Bone marrow (tissue), 2 donors: Measurements from ENCODE around the gene KIF23.

Source experiments
- DNase-seq, 2 donors: peaks; one replicate each; lab custom pipeline; 2025; lab: John Stamatoyannopoulos, UW

The KIF23 gene

GRCh38 chr15:69394556-69395282 lies 19.4 kb upstream of the KIF23 start:
- peak; percentile 61 to 67 for DNase-seq

DNA sequence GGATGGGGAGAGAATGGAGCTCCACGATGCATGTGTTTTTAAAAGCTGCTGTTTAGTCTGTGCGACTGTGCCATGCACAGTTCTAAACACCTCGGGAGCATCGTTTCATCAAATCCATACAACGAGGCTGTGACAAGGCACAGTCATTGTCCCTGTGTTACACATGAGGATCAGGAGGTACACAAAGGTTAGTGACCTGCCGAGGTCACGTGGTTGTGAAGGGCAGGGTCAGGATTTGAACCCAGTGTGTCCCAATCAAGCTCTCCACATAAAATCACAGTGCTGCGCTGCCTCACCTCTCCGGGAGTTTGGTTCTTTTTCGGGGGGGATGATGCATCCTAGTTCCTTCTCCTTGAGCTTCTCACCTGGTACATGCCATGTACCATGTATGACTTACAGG lies 18.7 kb upstream of the KIF23 start:
- DNase-seq: no peak

DNA sequence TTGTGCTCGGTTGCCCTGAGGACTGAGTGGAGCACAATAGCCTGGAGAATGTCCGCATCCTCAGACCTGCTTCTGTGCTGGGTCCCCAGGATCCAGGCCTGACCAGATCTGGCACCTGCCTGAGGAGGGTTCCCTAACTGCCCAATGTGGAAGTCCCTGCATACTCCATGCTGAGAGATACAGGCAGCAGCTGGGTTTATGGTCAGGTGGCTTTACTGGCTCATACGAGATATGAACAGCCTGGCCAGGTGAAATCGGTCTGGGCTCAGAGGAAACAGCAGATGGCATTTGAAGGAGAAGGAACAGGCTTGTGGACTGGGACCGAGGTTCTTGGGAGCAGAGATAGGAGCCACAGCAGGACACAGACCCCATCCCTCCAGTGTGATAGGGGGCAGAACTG lies 18.2 kb upstream of the KIF23 start:
- DNase-seq: no peak

GRCh38 chr15:69398491-69398891 lies 15.7 kb upstream of the KIF23 start:
- peak in 1 of 2 donors; percentile 92 for DNase-seq

DNA sequence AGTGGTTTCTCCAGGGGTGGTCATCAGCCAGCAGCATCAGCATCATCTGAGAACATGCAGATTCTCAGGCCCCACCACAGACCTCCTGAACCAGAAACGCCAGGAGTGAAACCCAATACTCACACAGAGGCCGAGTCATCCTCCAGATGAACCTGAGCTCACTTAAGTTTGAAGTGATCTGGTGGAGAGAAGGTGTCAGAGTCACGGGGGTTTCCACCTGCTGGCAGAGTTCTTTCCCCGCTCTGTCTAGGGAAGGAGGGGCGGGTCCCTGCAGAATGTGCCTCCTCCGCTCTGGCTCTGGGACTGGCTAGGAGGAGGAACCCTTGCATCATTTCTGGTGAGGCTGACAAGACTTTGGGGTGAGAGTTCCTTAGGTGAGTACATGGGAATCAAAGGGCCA lies 13.3 kb upstream of the KIF23 start:
- DNase-seq: no peak

DNA sequence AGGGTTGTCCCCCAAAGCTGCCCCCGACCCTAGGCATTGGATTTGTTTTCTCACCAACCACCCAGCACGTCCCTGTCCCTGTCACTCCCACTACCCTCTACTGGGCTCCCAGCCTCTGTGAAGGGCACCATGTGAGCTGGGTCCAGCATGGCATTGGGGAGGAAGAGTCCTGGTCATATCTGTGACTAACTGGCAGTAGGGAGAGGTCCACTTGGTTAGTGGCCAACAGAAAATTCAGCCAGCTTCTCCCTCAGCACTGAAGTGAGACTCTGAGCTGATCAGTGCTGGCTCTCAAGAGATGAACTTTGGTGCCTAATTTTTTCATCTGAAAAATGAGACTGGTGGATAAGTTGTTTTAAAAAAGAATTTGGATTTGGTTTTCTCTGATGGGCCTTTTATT lies 11.3 kb upstream of the KIF23 start:
- DNase-seq: no peak

DNA sequence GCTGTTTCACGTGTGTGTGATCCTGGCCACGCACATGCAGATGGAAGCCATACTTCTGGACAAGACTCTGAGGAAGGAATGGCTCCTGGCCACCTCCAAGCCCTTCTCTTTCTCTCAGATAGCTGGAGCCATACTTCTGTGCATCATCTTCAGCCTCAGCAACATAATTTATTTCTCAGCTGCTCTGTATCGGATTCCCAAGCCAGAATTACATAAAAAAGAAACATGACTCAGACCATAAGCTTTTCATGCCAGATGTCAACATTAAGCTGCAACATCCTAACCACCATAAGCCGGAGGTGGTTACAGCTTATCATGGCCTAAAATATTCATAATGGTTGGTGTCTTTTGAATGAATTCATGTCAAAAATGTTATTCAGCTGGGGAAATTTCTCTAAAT lies 10.6 kb upstream of the KIF23 start:
- no peak for DNase-seq

DNA sequence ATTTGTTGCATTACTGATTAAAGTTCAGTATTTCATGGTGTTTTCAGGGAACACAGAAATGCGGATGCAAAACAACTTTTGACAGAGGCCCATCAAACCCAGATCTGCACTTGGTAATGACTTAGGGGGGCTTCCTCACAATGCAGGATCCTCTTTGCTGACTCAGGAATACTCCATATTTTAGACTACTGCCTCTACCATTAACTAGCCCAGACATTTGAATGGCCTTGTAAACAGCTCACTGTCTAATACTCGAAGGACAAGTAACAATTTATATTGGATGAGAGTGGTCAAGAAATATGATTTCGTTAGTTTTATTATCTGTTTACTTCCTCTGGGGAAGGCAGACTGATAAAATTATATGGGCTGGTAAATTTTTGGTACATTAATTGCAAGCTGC lies 9.0 kb upstream of the KIF23 start:
- DNase-seq: no peak

DNA sequence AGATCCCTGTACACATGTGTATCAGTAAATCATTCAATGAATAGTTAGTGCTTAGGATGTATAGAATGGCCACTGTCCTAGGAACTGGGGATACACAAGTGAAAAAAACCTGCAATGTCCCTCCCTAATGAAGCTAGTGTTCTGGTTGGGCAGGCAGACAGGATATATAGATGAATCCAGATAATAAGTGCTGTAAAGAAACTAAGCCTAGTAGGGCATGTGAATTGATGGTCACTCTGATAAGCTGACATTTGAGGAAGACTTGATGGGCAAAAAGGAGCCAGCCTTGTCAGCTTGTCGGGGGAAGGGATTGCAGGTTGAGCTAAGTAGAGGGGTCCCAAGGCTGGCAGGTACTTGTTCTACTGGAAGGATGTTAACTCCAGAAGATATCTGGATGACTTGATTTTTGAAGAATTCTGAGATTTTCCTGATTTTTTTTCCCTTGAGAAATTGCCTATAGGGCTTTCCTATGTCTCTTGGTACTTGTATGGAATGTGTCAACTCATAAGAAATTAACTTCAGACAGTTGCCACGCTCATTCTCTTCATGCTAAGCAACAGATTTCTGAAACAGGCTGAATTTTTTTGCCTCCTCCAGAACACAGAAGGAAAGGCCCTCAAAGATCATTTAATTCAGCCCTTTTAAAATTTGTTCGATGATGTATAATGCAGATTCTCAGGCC lies 6.3 kb upstream of the KIF23 start:
- no peak for DNase-seq

DNA sequence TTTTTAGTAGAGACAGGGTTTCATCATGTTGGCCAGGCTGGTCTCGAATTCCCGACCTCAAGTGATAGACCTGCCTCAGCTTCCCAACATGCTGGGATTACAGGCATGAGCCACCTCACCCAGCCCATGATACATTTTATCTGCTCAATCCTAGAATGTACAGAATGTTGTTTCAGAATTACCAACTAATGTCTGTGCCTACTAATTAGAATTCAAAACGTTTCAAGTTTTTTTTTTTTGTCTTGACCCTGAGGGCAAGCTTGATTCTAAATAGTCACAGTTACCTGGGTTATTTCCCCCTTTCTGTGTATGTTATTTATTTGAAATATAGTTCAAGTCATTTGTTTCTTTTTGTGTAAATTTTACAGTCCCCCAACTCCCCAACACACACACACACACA lies 5.3 kb upstream of the KIF23 start:
- DNase-seq: no peak

GRCh38 chr15:69410248-69410874 lies 3.8 kb upstream of the KIF23 start:
- peak in 1 of 2 donors; percentile 51 for DNase-seq

GRCh38 chr15:69412274-69412673 lies 1.9 kb upstream of the KIF23 start:
- no peak for DNase-seq

DNA sequence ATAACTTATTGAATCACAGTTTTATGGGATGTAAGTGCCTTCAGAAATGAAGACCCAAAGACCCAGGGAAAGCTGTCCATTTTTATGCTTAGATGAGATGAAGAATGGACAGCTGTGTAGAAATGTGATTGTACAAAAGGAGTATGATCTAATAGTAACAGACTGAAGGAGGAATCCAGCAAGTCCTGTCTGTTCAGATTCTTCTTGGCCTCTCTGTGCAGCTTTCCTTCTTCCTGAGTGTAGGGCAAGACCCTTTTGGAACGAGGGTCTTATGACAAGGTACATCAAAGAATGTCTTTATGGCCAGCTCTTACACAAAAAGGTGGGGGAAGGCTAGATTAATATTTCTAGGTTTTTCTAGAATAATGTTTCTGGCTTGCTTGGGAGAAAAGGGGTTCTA lies 1.4 kb upstream of the KIF23 start:
- DNase-seq: no peak

GRCh38 chr15:69414701-69415167 lies 585 bp downstream of the KIF23 start:
- no peak for DNase-seq

DNA sequence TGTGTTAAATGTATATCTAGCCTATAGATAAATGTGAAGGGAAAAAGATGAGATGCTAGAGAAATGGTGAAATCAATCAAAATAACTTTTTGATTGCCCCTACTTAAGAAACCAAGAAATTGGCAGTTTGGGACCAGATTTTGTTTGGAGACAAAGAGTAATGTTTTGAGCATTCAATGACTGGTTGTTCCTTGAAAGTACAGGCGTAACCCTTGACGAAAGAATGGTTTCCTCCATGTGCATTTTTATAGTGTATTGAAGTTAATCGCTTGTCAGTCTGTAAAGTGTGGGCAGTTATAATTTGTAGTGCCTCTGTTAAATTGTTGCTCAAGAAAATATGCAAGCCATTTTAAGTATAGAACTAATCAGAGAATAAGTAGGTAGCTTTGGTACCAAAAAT lies 1.2 kb downstream of the KIF23 start:
- DNase-seq: no peak

DNA sequence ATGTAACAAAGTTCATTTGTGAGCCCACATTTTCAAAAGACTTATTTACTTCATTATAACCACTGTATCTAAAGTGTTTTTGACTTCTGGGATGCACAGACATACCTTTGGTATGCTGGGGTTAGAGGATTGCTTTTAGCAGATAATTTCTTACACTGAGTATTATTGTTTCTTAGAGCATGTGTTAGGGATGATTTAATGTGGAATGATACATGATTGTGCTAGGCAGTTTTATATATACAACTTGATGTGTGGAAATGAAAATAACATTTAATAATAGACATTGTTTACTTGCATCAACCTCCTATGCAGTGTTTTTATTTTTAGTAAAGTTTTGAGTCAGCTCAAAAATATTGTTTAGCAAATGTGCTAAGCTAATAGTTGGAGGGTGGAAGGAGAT lies 3.4 kb downstream of the KIF23 start:
- DNase-seq: no peak

DNA sequence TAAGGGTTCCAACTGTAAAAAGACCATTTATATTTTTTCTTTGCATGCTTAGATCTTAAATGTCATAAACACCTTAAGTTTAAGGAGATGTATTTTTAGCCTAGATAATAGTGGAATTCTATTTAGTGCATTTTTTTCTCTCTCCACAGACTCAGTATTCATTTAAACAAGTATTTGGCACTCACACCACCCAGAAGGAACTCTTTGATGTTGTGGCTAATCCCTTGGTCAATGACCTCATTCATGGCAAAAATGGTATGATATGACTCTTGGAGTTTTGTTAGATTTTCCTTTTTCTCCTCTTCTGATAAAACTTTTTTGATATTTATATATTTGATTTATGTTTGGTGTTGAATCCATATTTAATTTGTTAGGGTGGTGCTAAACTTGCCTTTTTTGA lies 7.3 kb downstream of the KIF23 start:
- no peak for DNase-seq

- DNase-seq: no peak
Observed at GRCh38 chr15:69422336-69422895, 8.3 kb downstream of the KIF23 start.

DNA sequence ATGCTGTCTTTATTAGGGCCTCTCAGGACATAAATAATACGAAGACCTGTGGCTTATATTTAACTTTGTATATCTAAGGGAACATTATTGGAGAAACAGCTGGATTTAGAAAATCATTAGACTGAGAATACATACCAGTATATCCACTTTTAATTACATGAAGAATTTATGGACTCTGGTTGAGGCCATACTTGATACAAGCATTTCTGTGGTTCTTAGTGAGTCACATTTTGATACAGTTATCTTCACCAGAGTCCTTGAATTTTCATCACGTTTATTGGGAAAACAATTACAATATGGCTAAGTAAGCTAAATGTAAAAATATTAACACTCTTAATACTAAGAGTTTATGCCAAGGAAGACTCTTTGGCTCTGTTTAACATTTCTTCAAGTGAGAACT lies 9.9 kb downstream of the KIF23 start:
- DNase-seq: no peak

DNA sequence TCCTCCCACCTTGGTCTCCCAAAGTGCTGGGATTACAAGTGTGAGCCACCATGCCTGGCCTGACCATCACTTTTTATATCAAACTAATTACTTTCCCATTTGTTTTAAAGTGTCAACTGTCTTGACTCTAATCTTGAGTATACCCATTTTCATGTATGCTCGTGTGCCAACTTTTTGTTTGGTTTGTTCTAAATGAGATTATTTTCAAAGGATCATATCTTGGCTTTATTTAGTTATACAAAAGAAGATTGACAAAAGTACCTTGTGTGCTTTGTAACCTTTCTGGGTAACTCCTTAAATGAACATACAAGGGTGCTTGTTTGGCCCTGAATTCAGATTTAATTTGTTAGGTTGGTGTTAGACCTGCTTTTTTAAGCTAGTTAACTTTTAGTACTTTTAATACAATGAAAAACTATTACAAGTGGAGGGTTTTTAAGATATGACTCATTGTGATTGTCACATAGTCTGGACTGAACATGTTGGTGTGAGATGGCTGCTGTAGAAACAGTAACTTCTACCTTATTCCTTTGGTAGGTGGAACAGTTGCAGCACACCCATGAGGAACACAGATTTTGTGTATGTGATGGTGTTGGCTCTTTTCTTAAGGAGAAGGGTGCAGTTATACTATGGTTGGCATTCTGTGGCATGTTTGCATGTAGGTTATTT lies 10.7 kb downstream of the KIF23 start:
- DNase-seq: no peak

DNA sequence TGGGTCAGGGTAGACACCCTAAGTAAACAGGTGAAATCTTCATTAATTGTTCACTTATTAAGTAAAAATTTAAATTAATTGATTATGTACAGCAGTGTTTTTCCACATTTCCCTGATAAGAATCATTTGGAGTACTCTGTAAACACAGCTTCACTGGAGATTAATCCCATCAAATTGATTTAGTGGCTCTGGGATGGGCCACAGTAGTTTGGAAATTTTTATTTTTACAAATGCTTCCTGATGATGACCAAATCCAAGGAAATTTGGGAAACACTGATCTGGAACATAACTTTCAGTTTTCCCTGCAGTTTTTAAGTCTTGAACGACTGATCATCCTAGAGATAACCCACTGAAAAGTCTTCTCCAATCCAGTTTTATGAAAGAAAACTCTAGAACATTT lies 19.7 kb downstream of the KIF23 start:
- DNase-seq: no peak

- DNase-seq: no peak
Observed at GRCh38 chr15:69434238-69434637, 20.1 kb downstream of the KIF23 start.
